Hepatocyte (in vitro differentiated cells): ENCODE results near the gene TRA2B. TPM values are rescaled to one million over a fixed set of nuclear protein-coding genes. Genes with fewer than 3 reads are reported as not detected.

Source experiments
- DNase-seq: peaks from one replicate; pipeline ENCODE4 v3.0.0-alpha.2; 2016; ENCODE audit warnings: low spot score
- H2AFZ ChIP-seq: fragments of 200-600 bp; sonication (generic); 2 replicates; pipeline ENCODE4 v1.6.0; 2016; ENCODE audit warnings: antibody characterized with exemption, mild to moderate bottlenecking
- H3K27ac ChIP-seq: fragments of 200-600 bp; sonication (generic); 2 replicates; pipeline ENCODE4 v1.5.1; 2016; ENCODE audit warnings: mild to moderate bottlenecking
- H3K27me3 ChIP-seq: fragments of 200-600 bp; sonication (generic); 2 replicates; pipeline ENCODE4 v1.6.1; 2016
- H3K36me3 ChIP-seq: fragments of 200-600 bp; sonication (generic); replicated peaks from 2 replicates; pipeline ENCODE4 v1.5.1; 2016; ENCODE audit warnings: low read depth; ENCODE audit not compliant: insufficient read depth
- H3K4me1 ChIP-seq: fragments of 200-600 bp; sonication (generic); 2 replicates; pipeline ENCODE4 v1.5.1; 2016; ENCODE audit warnings: mild to moderate bottlenecking, moderate library complexity; ENCODE audit not compliant: insufficient read depth
- H3K4me2 ChIP-seq: fragments of 200-600 bp; sonication (generic); 2 replicates; pipeline ENCODE4 v1.6.0; 2016
- H3K4me3 ChIP-seq: fragments of 200-600 bp; sonication (generic); 2 replicates; pipeline ENCODE4 v1.5.1; 2016; ENCODE audit warnings: mild to moderate bottlenecking
- H3K79me2 ChIP-seq: fragments of 200-600 bp; sonication (generic); 2 replicates; pipeline ENCODE4 v1.6.0; 2017; ENCODE audit warnings: mild to moderate bottlenecking
- H3K9me2 ChIP-seq: fragments of 200-600 bp; sonication (generic); replicated peaks from 2 replicates; pipeline ENCODE4 v1.6.0; 2017; ENCODE audit warnings: mild to moderate bottlenecking; ENCODE audit not compliant: insufficient read depth
- H3K9me3 ChIP-seq: fragments of 200-600 bp; sonication (generic); 2 replicates; pipeline ENCODE4 v1.5.1; 2016; ENCODE audit warnings: low read depth, mild to moderate bottlenecking
- H4K20me1 ChIP-seq: fragments of 200-600 bp; sonication (generic); 2 replicates; pipeline ENCODE4 v1.6.0; 2016; ENCODE audit warnings: mild to moderate bottlenecking; ENCODE audit not compliant: insufficient read depth, poor library complexity, severe bottlenecking
- EZH2 ChIP-seq: fragments of 200-600 bp; sonication (generic); IDR thresholded peaks from 2 replicates; pipeline ENCODE4 v1.6.1; 2016; ENCODE audit warnings: antibody characterized with exemption, mild to moderate bottlenecking, borderline replicate concordance
- EZH2phosphoT487 ChIP-seq: fragments of 200-600 bp; sonication (generic); IDR thresholded peaks from one replicate; pipeline ENCODE4 v1.6.1; 2018; ENCODE audit warnings: antibody characterized with exemption, mild to moderate bottlenecking, low read depth, moderate library complexity; ENCODE audit not compliant: unreplicated experiment, severe bottlenecking
- WGBS: methylation state at CpG from one replicate; pipeline ENCODE4 v1.1.6; 2016; ENCODE audit warnings: low lambda C conversion rate; ENCODE audit errors: missing lambda C conversion rate; 5-methylcytosine and 5-hydroxymethylcytosine counted together
- polyA plus RNA-seq: library from polyadenylated mRNA; unstranded; fragments of >200 nt; fragmentation: Nextera tagmentation; extraction: Ambion mirVana; gene quantifications from 2 replicates; pipeline ENCODE4 v1.2.1, GENCODE V29; 2016
- total RNA-seq: library from RNA; depleted of rRNA; stranded (reverse); fragments of >200 nt; gene quantifications from 2 replicates; pipeline ENCODE4 v1.2.3, GENCODE V29; 2014
- TF ChIP-seq, protein P1 (sequence below): fragments of 200-600 bp; sonication (generic); IDR thresholded peaks from 2 replicates; pipeline ENCODE4 v1.5.1; 2016; ENCODE audit warnings: antibody characterized with exemption, mild to moderate bottlenecking; ENCODE audit not compliant: poor library complexity

TRA2B gene
- total and polyA plus RNA-seq, 2 experiments from 2014 or later: 93.6 to 135 TPM

DNA sequence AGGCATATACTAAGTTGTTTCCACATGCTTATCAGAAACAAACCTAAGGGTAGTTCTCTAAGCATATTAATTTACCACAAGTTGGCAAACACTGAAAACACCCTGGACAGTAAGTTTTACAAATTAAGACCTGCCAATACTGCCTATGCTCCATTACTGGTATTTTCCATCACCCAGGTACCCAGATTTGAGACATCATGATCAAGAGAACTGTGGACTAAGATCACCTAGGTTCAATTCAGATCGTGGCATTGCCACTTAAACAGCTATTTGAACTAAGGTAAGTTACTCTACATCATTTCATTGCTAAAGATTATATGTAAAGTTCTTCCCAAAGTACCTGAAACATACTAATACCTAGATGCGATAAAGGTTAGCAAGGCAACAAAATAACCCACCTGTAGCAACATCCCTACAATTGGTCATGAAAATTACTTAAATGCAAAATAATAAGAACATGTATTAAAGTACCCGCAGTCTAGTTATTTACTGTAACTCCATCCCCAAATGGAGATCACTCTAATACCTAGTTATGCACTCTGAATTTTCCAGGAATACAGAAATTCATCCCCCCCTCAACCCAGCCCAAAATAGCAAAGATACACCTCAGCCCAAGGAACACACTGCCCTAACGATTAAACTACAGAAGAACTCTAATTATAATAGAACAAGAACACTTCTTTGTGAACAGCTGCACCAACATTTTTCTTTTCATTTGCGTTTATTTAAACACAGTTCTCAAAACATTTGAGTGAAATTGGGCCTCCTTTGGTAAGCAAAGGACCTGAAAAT lies 21.6 kb downstream of the TRA2B start:
- Histone ChIP-seq H3K4me2 (no peak overlapping the region), H3K9me2 (no peaks in the 10 kb centered on the region), H4K20me1 (peaks cover 58% of the 10 kb centered on the region), H3K27me3 (no peaks in the 10 kb centered on the region), H3K27ac (no peak overlapping the region), H3K4me1 (no peaks in the 10 kb centered on the region), H3K36me3 (no peaks in the 10 kb centered on the region), H3K79me2 (peaks cover 53% of the 10 kb centered on the region), H3K4me3 (no peak overlapping the region), H3K9me3 (no peaks in the 10 kb centered on the region), H2AFZ (no peak overlapping the region)
- TF ChIP-seq EZH2 (no peak), EZH2phosphoT487 (no peak)
- TF ChIP-seq, protein P1, sequence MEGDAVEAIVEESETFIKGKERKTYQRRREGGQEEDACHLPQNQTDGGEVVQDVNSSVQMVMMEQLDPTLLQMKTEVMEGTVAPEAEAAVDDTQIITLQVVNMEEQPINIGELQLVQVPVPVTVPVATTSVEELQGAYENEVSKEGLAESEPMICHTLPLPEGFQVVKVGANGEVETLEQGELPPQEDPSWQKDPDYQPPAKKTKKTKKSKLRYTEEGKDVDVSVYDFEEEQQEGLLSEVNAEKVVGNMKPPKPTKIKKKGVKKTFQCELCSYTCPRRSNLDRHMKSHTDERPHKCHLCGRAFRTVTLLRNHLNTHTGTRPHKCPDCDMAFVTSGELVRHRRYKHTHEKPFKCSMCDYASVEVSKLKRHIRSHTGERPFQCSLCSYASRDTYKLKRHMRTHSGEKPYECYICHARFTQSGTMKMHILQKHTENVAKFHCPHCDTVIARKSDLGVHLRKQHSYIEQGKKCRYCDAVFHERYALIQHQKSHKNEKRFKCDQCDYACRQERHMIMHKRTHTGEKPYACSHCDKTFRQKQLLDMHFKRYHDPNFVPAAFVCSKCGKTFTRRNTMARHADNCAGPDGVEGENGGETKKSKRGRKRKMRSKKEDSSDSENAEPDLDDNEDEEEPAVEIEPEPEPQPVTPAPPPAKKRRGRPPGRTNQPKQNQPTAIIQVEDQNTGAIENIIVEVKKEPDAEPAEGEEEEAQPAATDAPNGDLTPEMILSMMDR: no peak
- no peak for DNase-seq
- WGBS: 94% methylated on average over 5 of the region's 5 CpGs

DNA sequence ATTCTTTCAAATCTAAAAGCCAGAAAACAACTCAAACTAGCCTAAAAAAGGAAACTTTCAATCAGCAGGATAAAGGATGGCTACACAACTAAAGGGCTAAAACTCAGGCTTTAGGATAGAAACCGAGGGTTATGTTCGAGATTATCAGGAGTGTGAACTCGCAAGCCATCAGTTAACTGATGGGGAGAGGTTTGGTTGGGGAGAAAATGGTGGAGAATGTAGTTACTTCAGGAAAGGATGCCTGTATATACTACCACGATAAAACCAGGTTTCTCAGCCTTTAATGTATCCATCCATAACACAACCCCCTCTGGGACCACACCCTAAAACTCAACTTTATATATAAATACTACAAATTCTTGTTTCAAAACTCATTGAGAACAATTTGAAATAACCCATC lies 22.2 kb downstream of the TRA2B start:
- Histone ChIP-seq H3K9me2 (no peaks in the 10 kb centered on the region), H4K20me1 (peaks cover 52% of the 10 kb centered on the region), H3K27ac (no peak overlapping the region), H3K36me3 (no peaks in the 10 kb centered on the region), H3K79me2 (peaks cover 47% of the 10 kb centered on the region), H2AFZ (no peak overlapping the region), H3K27me3 (no peaks in the 10 kb centered on the region), H3K9me3 (no peaks in the 10 kb centered on the region), H3K4me2 (no peak overlapping the region), H3K4me3 (no peak overlapping the region), H3K4me1 (no peaks in the 10 kb centered on the region)
- no peak for DNase-seq
- 93% methylated on average over 4 of the region's 4 CpGs for WGBS
- TF ChIP-seq EZH2: no peak
- TF ChIP-seq, protein P1: no peak
- TF ChIP-seq EZH2phosphoT487: no peak

DNA sequence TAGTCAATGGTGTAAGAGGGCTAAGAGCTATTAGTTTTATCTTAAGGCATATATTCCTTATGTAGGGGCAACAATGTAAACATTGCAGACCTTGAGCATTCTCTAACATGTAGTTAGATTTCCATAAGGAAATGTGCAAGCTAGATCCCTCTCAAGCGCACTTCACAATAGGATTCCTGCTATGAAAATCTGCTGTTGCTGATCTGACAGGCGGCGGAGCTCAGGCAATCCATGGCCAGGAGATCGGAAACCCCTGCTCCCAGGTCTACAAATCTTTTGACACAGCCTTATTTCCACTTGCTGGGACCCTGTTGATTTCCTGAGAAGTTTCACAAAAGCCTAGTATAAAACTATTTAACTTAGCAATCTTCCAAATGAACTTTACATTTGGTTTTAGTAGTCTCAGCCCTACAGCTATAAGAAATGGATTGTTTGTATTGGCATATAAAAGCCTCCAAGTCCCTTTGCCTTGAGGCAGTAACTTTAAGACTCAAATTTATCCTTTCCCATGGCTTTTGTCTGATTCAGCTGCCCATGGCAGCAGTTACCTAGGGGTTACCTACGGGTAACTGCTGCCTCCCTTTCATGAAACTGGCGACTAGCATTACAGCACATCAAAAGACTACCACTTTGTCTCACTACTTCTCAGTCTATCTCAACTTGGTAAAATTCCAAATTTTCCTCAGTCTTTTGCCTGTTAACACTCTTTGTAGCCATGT lies 22.7 kb downstream of the TRA2B start:
- H3K36me3 ChIP-seq: no peaks in the 10 kb centered on the region
- 97% methylated on average over 6 of the region's 6 CpGs for WGBS
- TF ChIP-seq, protein P1: no peak
- TF ChIP-seq EZH2phosphoT487: no peak
- no peak for TF ChIP-seq EZH2

More for the DNA sequence above, 22.7 kb downstream of the TRA2B start:
- no peak overlapping the region for H3K4me2 ChIP-seq
- no peak overlapping the region for H3K4me3 ChIP-seq
- H3K27me3 ChIP-seq: no peaks in the 10 kb centered on the region
- H3K4me1 ChIP-seq: no peaks in the 10 kb centered on the region
- DNase-seq: no peak
- no peak overlapping the region for H2AFZ ChIP-seq
- H3K27ac ChIP-seq: no peak overlapping the region
- H4K20me1 ChIP-seq: peaks cover 47% of the 10 kb centered on the region
- H3K79me2 ChIP-seq: peaks cover 41% of the 10 kb centered on the region
- no peaks in the 10 kb centered on the region for H3K9me2 ChIP-seq
- H3K9me3 ChIP-seq: no peaks in the 10 kb centered on the region
